Panc1 (cell line): ENCODE measurements around the gene ERMP1. TPM values are rescaled to one million over a fixed set of nuclear protein-coding genes. Genes with fewer than 3 reads are reported as not detected.

Experiments used
- ATAC-seq: fragments of 200-7000 bp; cut with Tn5 transposase; 2 replicates; pipeline ENCODE4 v1.9.1; 2020; ENCODE audit warnings: mild to moderate bottlenecking, moderate library complexity
- BruUV-seq: library from RNA; stranded (reverse); fragments of 400-500 nt; replicated peaks from 2 replicates; lab custom pipeline; 2021; lab: Mats Ljungman, UMichigan
- CTCF ChIA-PET: fragments of 300-600 bp; sonication (Branson Sonifier 250); formaldehyde crosslinking; loops from one replicate; lab custom pipeline; 2022; ENCODE audit warnings: antibody characterized with exemption; lab: Charles Lee
- POLR2A ChIA-PET: fragments of 300-600 bp; sonication (Branson Sonifier 250); formaldehyde crosslinking; loops from one replicate; lab custom pipeline; 2022; ENCODE audit warnings: antibody characterized with exemption; lab: Charles Lee
- DNase-seq: peaks from one replicate; pipeline ENCODE4 v3.0.0-alpha.2; 2010; ENCODE audit warnings: low read depth, low spot score
- H3K27ac ChIP-seq: 2 replicates; pipeline ENCODE4 v1.5.1; 2011; ENCODE audit warnings: mild to moderate bottlenecking, low read length, inconsistent platforms
- H3K27me3 ChIP-seq: fragments of 200-500 bp; sonication (Bioruptor generic); 2 replicates; pipeline ENCODE4 v1.6.0; 2014; ENCODE audit warnings: low read length, inconsistent platforms; ENCODE audit not compliant: control insufficient read depth, insufficient read depth
- H3K36me3 ChIP-seq: fragments of 200-500 bp; sonication (Bioruptor generic); 2 replicates; pipeline ENCODE4 v1.5.1; 2014; ENCODE audit warnings: inconsistent platforms, mild to moderate bottlenecking, low read length, moderate library complexity; ENCODE audit not compliant: control insufficient read depth, insufficient read depth
- H3K4me1 ChIP-seq: 2 replicates; pipeline ENCODE4 v1.5.1; 2011; ENCODE audit warnings: inconsistent platforms, mild to moderate bottlenecking, low read length, moderate library complexity; ENCODE audit not compliant: control insufficient read depth, insufficient read depth
- H3K4me3 ChIP-seq, 2 experiments: 2 replicates each; pipeline ENCODE4 v1.5.1; 2011 to 2012; ENCODE audit warnings: low read depth in 2 of 2, low read length in 2 of 2, mild to moderate bottlenecking in 2 of 2, inconsistent platforms in 1 of 2, moderate library complexity in 1 of 2
- H3K9me3 ChIP-seq: fragments of 200-500 bp; sonication (Bioruptor generic); 2 replicates; pipeline ENCODE4 v1.5.1; 2014; ENCODE audit warnings: low read depth, mild to moderate bottlenecking, inconsistent platforms, low read length, moderate library complexity; ENCODE audit not compliant: control insufficient read depth, insufficient read depth
- CTCF ChIP-seq: fragments of 450-650 bp; IDR thresholded peaks from 2 replicates; pipeline ENCODE4 v1.5.1; 2017; ENCODE audit warnings: mild to moderate bottlenecking
- POLR2AphosphoS5 ChIP-seq: IDR thresholded peaks from 2 replicates; pipeline ENCODE4 v1.6.1; 2012; ENCODE audit warnings: mild to moderate bottlenecking, low read depth, low read length, moderate library complexity
- REST ChIP-seq, 2 experiments: IDR thresholded peaks; 2 replicates each; pipeline ENCODE4 v1.6.1; 2011 to 2012; ENCODE audit warnings: low read depth in 2 of 2, control low read depth in 1 of 2, low read length in 1 of 2, mild to moderate bottlenecking in 1 of 2, moderate library complexity in 1 of 2; ENCODE audit not compliant: insufficient read depth in 1 of 2
- SIN3A ChIP-seq: IDR thresholded peaks from 2 replicates; pipeline ENCODE4 v1.6.1; 2012; ENCODE audit warnings: low read depth, mild to moderate bottlenecking, low read length, moderate library complexity, borderline replicate concordance; ENCODE audit not compliant: insufficient read depth
- TCF7L2 ChIP-seq: IDR thresholded peaks from 2 replicates; pipeline ENCODE4 v1.6.1; 2011; ENCODE audit warnings: mild to moderate bottlenecking, low read depth, low read length, inconsistent platforms
- in situ Hi-C: cut with HindIII; loops from 2 replicates; pipeline ENCODE4 v1.10.0; 2016; ENCODE audit warnings: low sequenced_read_pairs, low pct_unique_long_range_greater_than_20kb
- intact Hi-C: fragments of 100-400 bp; cut with micrococcal nuclease; formaldehyde crosslinking; loops from one replicate; pipeline ENCODE4 v1.10.0; 2022; ENCODE audit not compliant: unreplicated experiment
- total RNA-seq: library from RNA; stranded (reverse); gene quantifications from one replicate; pipeline ENCODE4 v1.2.1, GENCODE V29; 2021; ENCODE audit not compliant: unreplicated experiment

Gene ERMP1
- total RNA-seq, 1 experiment from 2014 or later: 38.4 TPM

GRCh38 chr9:5876026-5876425 lies 43.1 kb upstream of the ERMP1 start:
- CTCF ChIA-PET: no interaction called here
- no peaks in the 10 kb centered on the region for H3K9me3 ChIP-seq
- POLR2A ChIA-PET: no interaction called here
- in situ Hi-C loops (no loop called here), intact Hi-C loops (no loop called here)
- H3K27ac ChIP-seq: no peak overlapping the region
- H3K4me3 ChIP-seq: no peak overlapping the region
- H3K4me1 ChIP-seq: no peaks in the 10 kb centered on the region
- H3K27me3 ChIP-seq: no peaks in the 10 kb centered on the region
- BruUV-seq: no TSS peak
- H3K36me3 ChIP-seq: no peaks in the 10 kb centered on the region
- ATAC-seq (no peak), DNase-seq (no peak)
- TF ChIP-seq CTCF (no peak), SIN3A (no peak), POLR2AphosphoS5 (no peak), TCF7L2 (no peak), REST (IDR thresholded peaks at IDR 0.05; ENCODE audit: insufficient read depth in 1 of 2, low read depth in 2 of 2, low read length in 1 of 2) (no peak)

DNA sequence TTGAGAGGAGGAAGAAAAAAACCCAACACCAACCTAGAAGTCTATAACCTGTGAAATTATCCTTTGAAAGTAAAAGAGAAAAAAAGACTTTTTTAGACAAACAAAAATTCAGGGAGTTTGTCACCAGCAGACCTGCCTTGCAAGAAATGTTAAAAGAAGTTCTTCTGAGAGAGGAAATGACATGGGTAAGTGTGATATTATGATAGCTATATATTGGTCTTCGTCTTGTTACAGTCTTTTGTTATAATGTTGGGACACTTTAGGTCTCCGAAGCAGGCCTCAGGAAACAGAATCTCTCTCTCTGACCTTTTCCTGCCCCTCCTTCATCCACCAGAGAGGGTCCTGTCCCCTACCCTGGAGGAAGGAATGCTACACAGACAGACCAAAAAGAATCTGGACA lies 41.1 kb upstream of the ERMP1 start:
- CTCF ChIA-PET: no interaction called here
- ATAC-seq (no peak), DNase-seq (no peak)
- no peaks in the 10 kb centered on the region for H3K27me3 ChIP-seq
- POLR2A ChIA-PET: no interaction called here
- H3K9me3 ChIP-seq: no peaks in the 10 kb centered on the region
- intact Hi-C loops (no loop called here), in situ Hi-C loops (no loop called here)
- H3K36me3 ChIP-seq: no peaks in the 10 kb centered on the region
- BruUV-seq: no TSS peak
- no peak overlapping the region for H3K4me3 ChIP-seq
- no peaks in the 10 kb centered on the region for H3K4me1 ChIP-seq
- H3K27ac ChIP-seq: no peak overlapping the region
- no peak for TF ChIP-seq REST (IDR thresholded peaks at IDR 0.05; ENCODE audit: insufficient read depth in 1 of 2, low read depth in 2 of 2, low read length in 1 of 2)
- no peak for TF ChIP-seq SIN3A
- no peak for TF ChIP-seq POLR2AphosphoS5
- no peak for TF ChIP-seq CTCF
- TF ChIP-seq TCF7L2: no peak
